K562 (cell line): Measurements from ENCODE around the gene TNFSF15. TPM values are rescaled to one million over a fixed set of nuclear protein-coding genes. Genes with fewer than 3 reads are reported as not detected.

ENCODE experiments used
- ATAC-seq: fragments of 200-7000 bp; cut with Tn5 transposase; 3 replicates; pipeline ENCODE4 v1.9.1; 2020; ENCODE audit warnings: moderate library complexity
- BruUV-seq: library from RNA; stranded (reverse); fragments of 400-500 nt; replicated peaks from 2 replicates; lab custom pipeline; 2021; lab: Mats Ljungman, UMichigan
- CTCF ChIA-PET: fragments of 300-600 bp; formaldehyde crosslinking; extraction: SDS; loops from one replicate; lab custom pipeline; 2021; ENCODE audit warnings: low intra/inter-chr PET ratio; lab: Yijun Ruan, JAX
- POLR2A ChIA-PET: fragments of 300-600, 350-650 bp; sonication (Branson Sonifier 250); formaldehyde crosslinking; extraction: SDS; loops from one replicate; lab custom pipeline; 2021; ENCODE audit warnings: antibody characterized with exemption, inconsistent platforms; lab: Yijun Ruan, JAX
- DNase-seq, 4 experiments: peaks; one replicate each; pipeline versions ENCODE4 v3.0.0 to v3.0.0-alpha.2; 2011 to 2018; ENCODE audit warnings: low spot score in 3 of 4, mixed read lengths in 3 of 4; ENCODE audit errors: extremely low read depth in 1 of 4
- FAIRE-seq: peaks from 2 replicates; lab custom pipeline; 2011; peaks lifted over from hg19 to GRCh38; lab: Jason Lieb, UNC
- H2AFZ ChIP-seq: 2 replicates; pipeline ENCODE4 v1.6.0; 2011; ENCODE audit warnings: low read depth, low read length, control low read depth, inconsistent platforms
- H3K27ac ChIP-seq: fragments of 200-600 bp; 3 replicates; pipeline ENCODE4 v1.8.0; 2011; ENCODE audit warnings: low read depth, mild to moderate bottlenecking, control low read depth, inconsistent platforms, low read length, moderate library complexity, mixed read lengths; ENCODE audit errors: extremely low read depth
- H3K27me3 ChIP-seq, 2 experiments: fragments of 300-600 bp in 1 of 2; 2 replicates in 1 of 2; 3 replicates in 1 of 2; pipeline versions ENCODE4 v1.6.0 to v1.8.0; 2011; ENCODE audit warnings: inconsistent platforms in 2 of 2, low read length in 2 of 2, mild to moderate bottlenecking in 1 of 2, mixed read lengths in 1 of 2, moderate library complexity in 1 of 2; ENCODE audit not compliant: control insufficient read depth in 2 of 2, insufficient read depth in 2 of 2
- H3K36me3 ChIP-seq: fragments of 300-600 bp; 3 replicates; pipeline ENCODE4 v1.8.0; 2011; ENCODE audit warnings: mild to moderate bottlenecking, low read length, inconsistent platforms; ENCODE audit not compliant: control insufficient read depth, insufficient read depth
- H3K4me1 ChIP-seq, 2 experiments: fragments of 200-600 bp in 1 of 2; replicated peaks in 1 of 2; 2 replicates in 1 of 2; 3 replicates in 1 of 2; pipeline versions ENCODE4 v1.5.1 to v1.8.0; 2011; ENCODE audit warnings: inconsistent platforms in 2 of 2, low read length in 2 of 2, mild to moderate bottlenecking in 1 of 2, mixed read lengths in 1 of 2, moderate library complexity in 1 of 2; ENCODE audit not compliant: control insufficient read depth in 2 of 2, insufficient read depth in 2 of 2
- H3K4me2 ChIP-seq: 2 replicates; pipeline ENCODE4 v1.6.1; 2011; ENCODE audit warnings: low read length, control low read depth, inconsistent platforms, mixed read lengths; ENCODE audit not compliant: insufficient read depth
- H3K4me3 ChIP-seq: fragments of 200-600 bp; sonication (generic), shearing (Covaris generic); 2 replicates; pipeline ENCODE4 v1.5.1; 2016; ENCODE audit warnings: control low read depth, inconsistent platforms
- H3K79me2 ChIP-seq: fragments of 200-600 bp; 3 replicates; pipeline ENCODE4 v1.8.0; 2011; ENCODE audit warnings: low read length, inconsistent platforms; ENCODE audit not compliant: control insufficient read depth, insufficient read depth
- H3K9ac ChIP-seq, 2 experiments: 2 replicates each; pipeline versions ENCODE4 v1.6.0 to v1.6.1; 2011; ENCODE audit warnings: low read depth in 2 of 2, low read length in 2 of 2, control low read depth in 1 of 2, inconsistent platforms in 1 of 2, mild to moderate bottlenecking in 1 of 2, mixed read lengths in 1 of 2; ENCODE audit not compliant: insufficient read depth in 1 of 2
- H3K9me1 ChIP-seq: one replicate; pipeline ENCODE4 v1.6.0; 2011; ENCODE audit warnings: inconsistent platforms, mild to moderate bottlenecking, low read length, moderate library complexity; ENCODE audit not compliant: control insufficient read depth, insufficient read depth
- H3K9me3 ChIP-seq: replicated peaks from 2 replicates; pipeline ENCODE4 v1.5.1; 2011; ENCODE audit warnings: low read depth, low read length, inconsistent platforms; ENCODE audit not compliant: control insufficient read depth, insufficient read depth
- H4K20me1 ChIP-seq: replicated peaks from 2 replicates; pipeline ENCODE4 v1.6.1; 2011; ENCODE audit warnings: low read length, inconsistent platforms, mixed read lengths; ENCODE audit not compliant: control insufficient read depth, insufficient read depth
- GABPA ChIP-seq: fragments of 200-800 bp; sonication (Bioruptor generic); conservative IDR thresholded peaks from 2 replicates; pipeline ENCODE4 v1.6.1; 2016; ENCODE audit warnings: low read depth, missing genetic modification characterization, missing compliant biosample characterization
- HES1 ChIP-seq: fragments of 450-650 bp; IDR thresholded peaks from 2 replicates; pipeline ENCODE4 v1.6.1; 2016; ENCODE audit warnings: low read depth, mild to moderate bottlenecking, moderate library complexity
- NFE2L1 ChIP-seq: fragments of 450-650 bp; IDR thresholded peaks from 2 replicates; pipeline ENCODE4 v1.6.1; 2016; ENCODE audit warnings: missing genetic modification characterization, low read depth, mild to moderate bottlenecking, missing compliant biosample characterization, moderate library complexity, borderline replicate concordance
- NFXL1 ChIP-seq: fragments of 450-650 bp; formaldehyde crosslinking; IDR thresholded peaks from 2 replicates; pipeline ENCODE4 v1.4.0; 2021; ENCODE audit warnings: mild to moderate bottlenecking
- POLR2G ChIP-seq: fragments of 200-400 bp; formaldehyde crosslinking; IDR thresholded peaks from 2 replicates; pipeline ENCODE4 v1.6.1; 2017; ENCODE audit warnings: low read depth, mild to moderate bottlenecking, antibody characterized with exemption, low read length, moderate library complexity
- RBM34 ChIP-seq: fragments of 200-400 bp; formaldehyde crosslinking; IDR thresholded peaks from 2 replicates; pipeline ENCODE4 v1.6.1; 2018; ENCODE audit warnings: low read length, borderline replicate concordance; ENCODE audit not compliant: insufficient read depth
- SIN3A ChIP-seq, 2 experiments: fragments of 150-350 bp in 1 of 2; IDR thresholded peaks; 2 replicates each; pipeline ENCODE4 v1.6.1; 2011 to 2016; ENCODE audit warnings: borderline replicate concordance in 2 of 2, low read depth in 2 of 2, low read length in 2 of 2, mild to moderate bottlenecking in 2 of 2, moderate library complexity in 2 of 2; ENCODE audit not compliant: control insufficient read depth in 1 of 2
- SMAD3 ChIP-seq: fragments of 450-650 bp; formaldehyde crosslinking; conservative IDR thresholded peaks from 2 replicates; pipeline ENCODE4 v1.4.0; 2020; ENCODE audit warnings: mild to moderate bottlenecking
- SP2 ChIP-seq: IDR thresholded peaks from 2 replicates; pipeline ENCODE4 v1.6.1; 2011; ENCODE audit warnings: mild to moderate bottlenecking, low read depth, low read length, moderate library complexity; ENCODE audit not compliant: poor library complexity, severe bottlenecking; ENCODE audit errors: extremely low read depth
- SRSF9 ChIP-seq: fragments of 200-400 bp; formaldehyde crosslinking; IDR thresholded peaks from 2 replicates; pipeline ENCODE4 v1.6.1; 2017; ENCODE audit warnings: low read depth, low read length, borderline replicate concordance
- ZNF184 ChIP-seq: sonication (generic); formaldehyde crosslinking; IDR thresholded peaks from 2 replicates; pipeline ENCODE4 v1.5.0; 2020; ENCODE audit warnings: missing genetic modification reagents
- ZNF717 ChIP-seq: fragments of 250-450 bp; sonication (Bioruptor Pico); IDR thresholded peaks from 2 replicates; pipeline ENCODE4 v1.5.0; 2021
- ZNF764 ChIP-seq: fragments of 250-450 bp; sonication (Bioruptor Pico); IDR thresholded peaks from 2 replicates; pipeline ENCODE4 v1.4.0; 2020; ENCODE audit warnings: low read depth, mild to moderate bottlenecking, moderate library complexity
- WGBS: fragments of 100-300 bp; shearing (Covaris generic); methylation state at CpG from one replicate; pipeline ENCODE4 v1.1.6; 2016; ENCODE audit warnings: low coverage, mixed read lengths; ENCODE audit not compliant: insufficient coverage; ENCODE audit errors: missing lambda C conversion rate; 5-methylcytosine and 5-hydroxymethylcytosine counted together
- in situ Hi-C: fragments of 300-500 bp; cut with MboI; formaldehyde crosslinking; loops from 4 replicates; pipeline ENCODE4 v1.15.0; 2018; ENCODE audit warnings: inconsistent platforms, mixed read lengths
- intact Hi-C: fragments of 100-400 bp; cut with micrococcal nuclease; formaldehyde crosslinking; loops from 2 replicates; pipeline ENCODE4 v1.14.2; 2022
- polyA plus RNA-seq, 8 experiments: library from polyadenylated mRNA; depleted of rRNA in 4 of 8; stranded (reverse) in 5 of 8; unstranded in 3 of 8; fragments of >200 nt; fragmentation: Nextera tagmentation in 2 of 8; fragmentation: Illumina TruSeq in 1 of 8; extraction: Ambion mirVana in 2 of 8; extraction: Trizol in 1 of 8; gene quantifications; 2 replicates each; pipeline versions ENCODE4 v1.2.1 to v1.2.3, GENCODE V29; 2011 to 2014; ENCODE audit warnings: inconsistent platforms in 1 of 8, missing spikeins in 1 of 8
- total RNA-seq, 7 experiments: library from RNA; depleted of rRNA in 6 of 7; stranded (reverse); fragments of >200 nt in 6 of 7; fragmentation: Illumina TruSeq in 2 of 7; extraction: Trizol in 2 of 7; gene quantifications; 2 replicates each; pipeline versions ENCODE4 v1.2.1 to v1.2.3, GENCODE V29; 2011 to 2021; ENCODE audit warnings: low replicate concordance in 1 of 7
- TF ChIP-seq, protein P1 (sequence below): sonication (generic); formaldehyde crosslinking; IDR thresholded peaks from 2 replicates; pipeline ENCODE4 v1.8.0; 2022; ENCODE audit warnings: mild to moderate bottlenecking, missing genetic modification reagents, borderline replicate concordance
- TF ChIP-seq, protein P2 (sequence below): fragments of 250-450 bp; sonication (Bioruptor Pico); IDR thresholded peaks from 2 replicates; pipeline ENCODE4 v1.9.0; 2021; ENCODE audit warnings: mild to moderate bottlenecking, inconsistent platforms

The TNFSF15 gene
- total and polyA plus RNA-seq, 9 of the 15 experiments (the other 6 are each of a cell fraction or from before 2014, with no cell fraction given) = not detected

GRCh38 chr9:114779352-114779845 lies 26.4 kb downstream of the TNFSF15 start (continued):
- TF ChIP-seq GABPA (no peak), ZNF717 (no peak)
- TF ChIP-seq, protein P1, sequence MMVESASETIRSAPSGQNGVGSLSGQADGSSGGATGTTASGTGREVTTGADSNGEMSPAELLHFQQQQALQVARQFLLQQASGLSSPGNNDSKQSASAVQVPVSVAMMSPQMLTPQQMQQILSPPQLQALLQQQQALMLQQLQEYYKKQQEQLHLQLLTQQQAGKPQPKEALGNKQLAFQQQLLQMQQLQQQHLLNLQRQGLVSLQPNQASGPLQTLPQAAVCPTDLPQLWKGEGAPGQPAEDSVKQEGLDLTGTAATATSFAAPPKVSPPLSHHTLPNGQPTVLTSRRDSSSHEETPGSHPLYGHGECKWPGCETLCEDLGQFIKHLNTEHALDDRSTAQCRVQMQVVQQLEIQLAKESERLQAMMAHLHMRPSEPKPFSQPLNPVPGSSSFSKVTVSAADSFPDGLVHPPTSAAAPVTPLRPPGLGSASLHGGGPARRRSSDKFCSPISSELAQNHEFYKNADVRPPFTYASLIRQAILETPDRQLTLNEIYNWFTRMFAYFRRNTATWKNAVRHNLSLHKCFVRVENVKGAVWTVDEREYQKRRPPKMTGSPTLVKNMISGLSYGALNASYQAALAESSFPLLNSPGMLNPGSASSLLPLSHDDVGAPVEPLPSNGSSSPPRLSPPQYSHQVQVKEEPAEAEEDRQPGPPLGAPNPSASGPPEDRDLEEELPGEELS (CRISPR knock-in tag) = no peak

- Histone ChIP-seq H3K9me3 (no peaks in the 10 kb centered on the region), H3K4me3 (no peak overlapping the region), H3K4me2 (no peak overlapping the region), H3K27ac (no peak overlapping the region), H3K27me3 (no peaks in the 10 kb centered on the region), H3K36me3 (no peaks in the 10 kb centered on the region), H3K4me1 (no peaks in the 10 kb centered on the region; a peak in 1 of 5 replicates), H2AFZ (no peak overlapping the region), H3K9ac (no peak overlapping the region), H3K79me2 (no peaks in the 10 kb centered on the region), H3K9me1 (no peaks in the 10 kb centered on the region), H4K20me1 (no peaks in the 10 kb centered on the region)
- POLR2A ChIA-PET = no interaction called here
- CTCF ChIA-PET = no interaction called here
- in situ Hi-C loops (no loop called here), intact Hi-C loops (no loop called here)
- ATAC-seq = no peak
- 0% methylated on average over 6 of the region's 6 CpGs for WGBS
- no peak for FAIRE-seq
- BruUV-seq = no TSS peak
- DNase-seq = no peak
- no peak for TF ChIP-seq POLR2G
- TF ChIP-seq NFXL1 (CRISPR knock-in tag) = no peak
- no peak for TF ChIP-seq NFE2L1 (tag)
- TF ChIP-seq SIN3A (IDR thresholded peaks at IDR 0.05; ENCODE audit: borderline replicate concordance in 2 of 2, control insufficient read depth in 1 of 2, low read depth in 2 of 2, low read length in 2 of 2) = no peak
- TF ChIP-seq RBM34 = no peak
- TF ChIP-seq SP2 = no peak
- TF ChIP-seq ZNF184 (CRISPR knock-in tag) = no peak
- TF ChIP-seq SMAD3 (CRISPR knock-in tag) = no peak
- TF ChIP-seq HES1 = no peak
- TF ChIP-seq ZNF764 (CRISPR knock-in tag) = no peak
- no peak for TF ChIP-seq SRSF9
- TF ChIP-seq, protein P2, sequence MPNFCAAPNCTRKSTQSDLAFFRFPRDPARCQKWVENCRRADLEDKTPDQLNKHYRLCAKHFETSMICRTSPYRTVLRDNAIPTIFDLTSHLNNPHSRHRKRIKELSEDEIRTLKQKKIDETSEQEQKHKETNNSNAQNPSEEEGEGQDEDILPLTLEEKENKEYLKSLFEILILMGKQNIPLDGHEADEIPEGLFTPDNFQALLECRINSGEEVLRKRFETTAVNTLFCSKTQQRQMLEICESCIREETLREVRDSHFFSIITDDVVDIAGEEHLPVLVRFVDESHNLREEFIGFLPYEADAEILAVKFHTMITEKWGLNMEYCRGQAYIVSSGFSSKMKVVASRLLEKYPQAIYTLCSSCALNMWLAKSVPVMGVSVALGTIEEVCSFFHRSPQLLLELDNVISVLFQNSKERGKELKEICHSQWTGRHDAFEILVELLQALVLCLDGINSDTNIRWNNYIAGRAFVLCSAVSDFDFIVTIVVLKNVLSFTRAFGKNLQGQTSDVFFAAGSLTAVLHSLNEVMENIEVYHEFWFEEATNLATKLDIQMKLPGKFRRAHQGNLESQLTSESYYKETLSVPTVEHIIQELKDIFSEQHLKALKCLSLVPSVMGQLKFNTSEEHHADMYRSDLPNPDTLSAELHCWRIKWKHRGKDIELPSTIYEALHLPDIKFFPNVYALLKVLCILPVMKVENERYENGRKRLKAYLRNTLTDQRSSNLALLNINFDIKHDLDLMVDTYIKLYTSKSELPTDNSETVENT = no peak
These were observed 27.8 kb downstream of the TNFSF15 start for GRCh38 chr9:114777821-114778609.
